NB4 (cell line): ENCODE measurements around the gene DNAJC1.

Experiments used
- DNase-seq: peaks from one replicate; pipeline ENCODE4 v3.0.0; 2010; ENCODE audit warnings: low read depth
- H3K4me3 ChIP-seq: one replicate; pipeline ENCODE4 v1.5.1; 2011; ENCODE audit warnings: mild to moderate bottlenecking, low read depth, low read length, moderate library complexity
- CTCF ChIP-seq: IDR thresholded peaks from one replicate; pipeline ENCODE4 v1.5.1; 2012; ENCODE audit warnings: low read depth, low read length
- MAX ChIP-seq: IDR thresholded peaks from 2 replicates; pipeline ENCODE4 v1.6.1; 2011; ENCODE audit warnings: low read depth, low read length
- MYC ChIP-seq: IDR thresholded peaks from 2 replicates; pipeline ENCODE4 v1.6.1; 2011; ENCODE audit warnings: low read depth, low read length
- POLR2A ChIP-seq: IDR thresholded peaks from 2 replicates; pipeline ENCODE4 v1.6.1; 2011; ENCODE audit warnings: mild to moderate bottlenecking; ENCODE audit not compliant: insufficient read length; ENCODE audit errors: extremely low read depth

DNAJC1 gene

GRCh38 chr10:21801609-21802008 is 201.9 kb downstream of the DNAJC1 start:
- TF ChIP-seq POLR2A (no peak), MAX (no peak), MYC (no peak), CTCF (no peak)
- H3K4me3 ChIP-seq: no peak overlapping the region

DNA sequence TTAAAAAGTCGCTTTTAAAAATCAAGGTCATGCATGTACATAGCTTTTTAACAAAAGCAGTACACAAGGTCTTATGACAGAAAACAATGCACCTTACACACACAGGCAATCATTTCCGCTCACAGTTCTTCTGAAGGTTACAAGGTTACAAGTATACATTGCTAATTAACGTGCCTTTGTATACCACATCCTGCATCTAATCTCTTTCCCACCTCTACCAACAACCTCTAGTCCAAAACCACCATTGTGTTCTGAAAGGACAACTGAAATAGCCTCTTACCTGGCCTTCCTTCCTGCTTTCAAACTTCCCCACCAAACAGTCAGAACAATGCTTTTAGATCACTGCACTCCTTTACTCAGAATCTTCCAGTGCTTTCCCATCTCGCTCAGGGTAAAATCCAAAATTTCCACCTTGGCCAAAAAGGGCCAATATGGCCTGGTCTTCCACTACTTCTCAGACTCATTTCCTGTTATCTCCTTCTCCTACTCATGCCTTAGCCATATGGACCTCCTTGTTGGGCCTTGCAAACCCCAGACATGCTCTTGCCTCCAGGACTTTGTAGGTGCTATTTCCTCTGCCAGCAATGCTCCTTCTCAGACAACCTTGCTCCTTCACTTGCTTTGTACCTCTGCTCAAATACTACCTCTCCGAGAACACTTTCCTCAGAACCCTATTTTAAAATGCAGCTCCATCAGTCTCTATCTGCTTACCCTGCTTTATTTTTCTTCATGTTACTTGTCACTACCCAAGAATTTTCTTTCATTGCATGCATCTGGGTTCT is 205.4 kb downstream of the DNAJC1 start:
- DNase-seq: no peak
- TF ChIP-seq MYC (no peak), POLR2A (no peak), CTCF (no peak), MAX (no peak)
- H3K4me3 ChIP-seq: no peak overlapping the region

More at GRCh38 chr10:21801609-21802008, 201.9 kb downstream of the DNAJC1 start:
- DNase-seq: no peak

DNA sequence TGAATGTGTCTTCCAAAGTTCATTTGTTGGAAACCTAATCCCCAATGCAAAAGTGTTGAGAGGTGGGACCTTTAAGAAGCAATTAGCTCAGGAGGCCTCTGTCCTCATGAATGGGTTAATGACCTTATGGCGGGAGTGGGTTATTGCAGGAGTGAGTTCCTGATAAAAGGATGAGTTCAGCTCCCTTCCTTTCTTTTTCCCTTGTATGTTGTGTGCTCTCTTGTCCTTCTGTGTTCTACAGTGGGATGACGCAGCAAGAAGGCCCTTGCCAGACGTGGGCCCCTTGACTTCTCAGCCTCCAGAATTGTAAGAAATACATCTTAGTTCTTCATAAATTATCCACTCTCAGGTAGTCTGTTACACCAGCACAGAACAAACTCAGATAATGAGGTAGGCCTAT is 206.0 kb downstream of the DNAJC1 start:
- TF ChIP-seq MYC: no peak
- TF ChIP-seq MAX: no peak
- no peak for DNase-seq
- no peak overlapping the region for H3K4me3 ChIP-seq

DNA sequence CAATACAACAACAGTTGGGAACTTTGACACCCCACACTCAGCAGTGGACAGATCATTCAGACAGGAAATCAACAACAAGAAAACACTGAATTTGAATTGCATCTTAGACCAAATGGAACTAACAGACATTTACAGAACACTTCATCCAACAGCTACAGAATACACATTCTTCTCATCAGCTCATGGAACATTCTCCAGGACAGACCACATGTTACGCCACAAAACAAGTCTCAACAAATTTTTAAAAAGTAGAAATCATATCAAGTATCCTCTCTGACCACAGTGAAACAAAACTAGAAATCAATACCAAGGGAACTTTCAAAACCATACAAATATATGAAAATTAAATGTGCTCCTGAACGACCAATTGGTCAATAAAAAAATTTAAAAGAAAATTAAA is 212.3 kb downstream of the DNAJC1 start:
- no peak for TF ChIP-seq MAX
- no peak for TF ChIP-seq CTCF
- no peak for TF ChIP-seq MYC
- no peak for TF ChIP-seq POLR2A
- DNase-seq: no peak

GRCh38 chr10:21776883-21777282 is 226.6 kb downstream of the DNAJC1 start:
- TF ChIP-seq CTCF (no peak), POLR2A (no peak), MYC (no peak), MAX (no peak)
- no peak overlapping the region for H3K4me3 ChIP-seq
- no peak for DNase-seq

More for the DNA sequence above, 212.3 kb downstream of the DNAJC1 start:
- no peak overlapping the region for H3K4me3 ChIP-seq

DNA sequence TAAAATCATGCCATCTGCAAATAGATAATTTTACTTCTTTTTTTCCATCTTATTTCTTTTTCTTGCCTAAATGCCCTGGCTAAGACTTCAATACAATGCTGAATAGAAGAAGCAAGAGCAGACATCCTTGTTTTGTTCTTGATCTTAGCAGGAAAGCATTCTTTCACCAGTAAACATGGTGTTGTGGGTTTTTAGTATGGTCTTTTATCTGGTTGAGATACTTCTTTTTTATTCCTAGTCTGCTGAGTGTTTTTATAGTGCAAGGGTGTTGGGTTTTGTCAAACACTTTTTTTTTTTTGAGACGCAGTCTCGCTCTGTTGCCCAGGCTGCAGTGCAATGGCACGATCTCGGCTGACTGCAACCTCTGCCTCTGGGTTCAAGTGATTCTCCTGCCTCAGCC is 232.3 kb downstream of the DNAJC1 start:
- H3K4me3 ChIP-seq: no peak overlapping the region
- DNase-seq: no peak
- TF ChIP-seq CTCF (no peak), MAX (no peak), POLR2A (no peak), MYC (no peak)
